ENCODE data around the gene RAB28.

DNA sequence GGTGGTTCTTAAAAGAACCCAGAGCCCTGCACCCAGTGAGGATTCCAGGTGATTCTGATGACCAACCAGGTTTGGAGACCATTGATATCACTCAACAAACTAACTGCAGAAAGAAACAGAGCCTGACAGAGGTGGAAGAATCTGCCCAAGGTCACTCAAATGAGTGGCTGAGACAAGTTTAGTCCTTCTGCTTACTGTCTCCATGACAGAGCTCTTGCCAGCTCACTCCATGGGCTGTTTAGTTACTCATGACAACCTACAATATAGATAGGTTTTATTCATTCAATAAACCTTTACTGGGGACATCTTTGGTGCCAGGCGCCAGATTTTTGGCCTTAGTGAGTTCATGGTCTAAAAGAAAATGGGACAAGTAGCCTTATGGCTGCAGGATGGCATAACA, 124.3 kb downstream of the RAB28 start:
- TF ChIP-seq, protein P1, sequence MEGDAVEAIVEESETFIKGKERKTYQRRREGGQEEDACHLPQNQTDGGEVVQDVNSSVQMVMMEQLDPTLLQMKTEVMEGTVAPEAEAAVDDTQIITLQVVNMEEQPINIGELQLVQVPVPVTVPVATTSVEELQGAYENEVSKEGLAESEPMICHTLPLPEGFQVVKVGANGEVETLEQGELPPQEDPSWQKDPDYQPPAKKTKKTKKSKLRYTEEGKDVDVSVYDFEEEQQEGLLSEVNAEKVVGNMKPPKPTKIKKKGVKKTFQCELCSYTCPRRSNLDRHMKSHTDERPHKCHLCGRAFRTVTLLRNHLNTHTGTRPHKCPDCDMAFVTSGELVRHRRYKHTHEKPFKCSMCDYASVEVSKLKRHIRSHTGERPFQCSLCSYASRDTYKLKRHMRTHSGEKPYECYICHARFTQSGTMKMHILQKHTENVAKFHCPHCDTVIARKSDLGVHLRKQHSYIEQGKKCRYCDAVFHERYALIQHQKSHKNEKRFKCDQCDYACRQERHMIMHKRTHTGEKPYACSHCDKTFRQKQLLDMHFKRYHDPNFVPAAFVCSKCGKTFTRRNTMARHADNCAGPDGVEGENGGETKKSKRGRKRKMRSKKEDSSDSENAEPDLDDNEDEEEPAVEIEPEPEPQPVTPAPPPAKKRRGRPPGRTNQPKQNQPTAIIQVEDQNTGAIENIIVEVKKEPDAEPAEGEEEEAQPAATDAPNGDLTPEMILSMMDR (IDR thresholded peaks at IDR 0.05): no peak
- no peak for TF ChIP-seq POLR2AphosphoS5 (IDR thresholded peaks at IDR 0.05)
